Endodermal cell (in vitro differentiated cells): ENCODE data around the gene SPOCK1. TPM values are rescaled to one million over a fixed set of nuclear protein-coding genes. Genes with fewer than 3 reads are reported as not detected.

Experiments used
- DNase-seq: peaks from one replicate; pipeline ENCODE4 v3.0.0-alpha.2; 2017
- H3K27ac ChIP-seq: 2 replicates; pipeline ENCODE4 v1.5.1; 2013; ENCODE audit warnings: mild to moderate bottlenecking, low read depth, low read length, moderate library complexity
- H3K27me3 ChIP-seq: 2 replicates; pipeline ENCODE4 v1.6.1; 2013; ENCODE audit warnings: mild to moderate bottlenecking, low read length, moderate library complexity; ENCODE audit not compliant: insufficient read depth, control insufficient read depth, poor library complexity, severe bottlenecking
- H3K36me3 ChIP-seq: 2 replicates; pipeline ENCODE4 v1.7.0; 2013; ENCODE audit warnings: mild to moderate bottlenecking, low read length, moderate library complexity; ENCODE audit not compliant: control insufficient read depth, insufficient read depth
- H3K4me1 ChIP-seq: one replicate; pipeline ENCODE4 v1.7.0; 2013; ENCODE audit warnings: low read length; ENCODE audit not compliant: control insufficient read depth, insufficient read depth
- H3K4me3 ChIP-seq: 2 replicates; pipeline ENCODE4 v1.5.1; 2013; ENCODE audit warnings: mild to moderate bottlenecking, low read length, moderate library complexity
- H3K9ac ChIP-seq: 2 replicates; pipeline ENCODE4 v1.6.1; 2013; ENCODE audit warnings: mild to moderate bottlenecking, low read length, moderate library complexity; ENCODE audit not compliant: poor library complexity, severe bottlenecking; ENCODE audit errors: extremely low read depth
- H3K9me3 ChIP-seq: 2 replicates; pipeline ENCODE4 v1.6.1; 2013; ENCODE audit warnings: mild to moderate bottlenecking, low read length, moderate library complexity; ENCODE audit not compliant: control insufficient read depth
- H3K27ac Mint-ChIP-seq: 2 replicates; pipeline ENCODE4 v1.8.0; 2020; ENCODE audit warnings: mixed read lengths
- H3K27me3 Mint-ChIP-seq: 2 replicates; pipeline ENCODE4 v1.8.0; 2021; ENCODE audit warnings: mild to moderate bottlenecking, mixed read lengths; ENCODE audit not compliant: insufficient read depth
- H3K36me3 Mint-ChIP-seq: 2 replicates; pipeline ENCODE4 v1.8.0; 2020; ENCODE audit warnings: low read depth, mixed read lengths
- H3K4me1 Mint-ChIP-seq: 2 replicates; pipeline ENCODE4 v1.8.0; 2020; ENCODE audit warnings: mixed read lengths
- H3K4me3 Mint-ChIP-seq: 2 replicates; pipeline ENCODE4 v1.8.0; 2020; ENCODE audit warnings: mild to moderate bottlenecking, moderate library complexity, mixed read lengths
- H3K9me3 Mint-ChIP-seq: 2 replicates; pipeline ENCODE4 v1.8.0; 2020; ENCODE audit warnings: mild to moderate bottlenecking, mixed read lengths
- CTCF ChIP-seq: fragments of 200-600 bp; sonication (generic); conservative IDR thresholded peaks from 2 replicates; pipeline ENCODE4 v1.5.0; 2021; ENCODE audit warnings: antibody characterized with exemption, mild to moderate bottlenecking
- WGBS, 2 experiments: methylation state at CpG; one replicate each; pipeline versions ENCODE4 v1.1.5 to v1.1.7; 2013; ENCODE audit warnings: missing lambda C conversion rate in 2 of 2, mixed read lengths in 1 of 2; ENCODE audit not compliant: insufficient coverage in 1 of 2, insufficient read length in 1 of 2; 5-methylcytosine and 5-hydroxymethylcytosine counted together
- total RNA-seq, 2 donors: library from RNA; stranded (reverse); fragmentation: NEBNext Ultra II Directional in 1 of 2; extraction: Animal tissue kit (Norgen Biotek cat#: 25700) in 1 of 2; gene quantifications; 2 replicates in 1 of 2; 3 replicates in 1 of 2; pipeline ENCODE4 v1.2.1, GENCODE V29; 2021

SPOCK1 gene
- total RNA-seq, 2 donors from 2014 or later = 25.8 to 39.8 TPM

- Mint-ChIP-seq H3K4me3 (no peak overlapping the region), H3K27ac (no peak overlapping the region), H3K36me3 (no peaks in the 10 kb centered on the region), H3K27me3 (no peaks in the 10 kb centered on the region), H3K4me1 (peaks cover 1% of the 10 kb centered on the region), H3K9me3 (no peaks in the 10 kb centered on the region)
- Histone ChIP-seq H3K36me3 (no peaks in the 10 kb centered on the region), H3K9ac (no peak overlapping the region), H3K27me3 (no peaks in the 10 kb centered on the region), H3K4me1 (peaks cover 4% of the 10 kb centered on the region), H3K9me3 (no peaks in the 10 kb centered on the region), H3K4me3 (no peak overlapping the region), H3K27ac (no peak overlapping the region)
- no peak for DNase-seq
- no peak for TF ChIP-seq CTCF
- 87 to 100% methylated on average over 1 to 5 of the region's 5 CpGs for WGBS, 2 experiments
These were observed 96.5 kb downstream of the SPOCK1 start for GRCh38 chr5:137402436-137403187.

GRCh38 chr5:137401946-137402345 is 97.2 kb downstream of the SPOCK1 start:
- Histone ChIP-seq H3K4me3 (no peak overlapping the region), H3K9ac (no peak overlapping the region), H3K4me1 (peaks cover 2% of the 10 kb centered on the region), H3K27ac (no peak overlapping the region), H3K36me3 (no peaks in the 10 kb centered on the region), H3K9me3 (no peaks in the 10 kb centered on the region), H3K27me3 (no peaks in the 10 kb centered on the region)
- no peak for TF ChIP-seq CTCF
- H3K27me3 Mint-ChIP-seq = no peaks in the 10 kb centered on the region
- no peaks in the 10 kb centered on the region for H3K4me1 Mint-ChIP-seq
- 70 to 86% methylated on average over 1 to 2 of the region's 2 CpGs for WGBS, 2 experiments
- DNase-seq = no peak
- no peaks in the 10 kb centered on the region for H3K36me3 Mint-ChIP-seq
- H3K9me3 Mint-ChIP-seq = no peaks in the 10 kb centered on the region
- H3K27ac Mint-ChIP-seq = no peak overlapping the region
- H3K4me3 Mint-ChIP-seq = no peak overlapping the region

GRCh38 chr5:137400571-137400970 is 98.6 kb downstream of the SPOCK1 start:
- Mint-ChIP-seq H3K4me1 (no peaks in the 10 kb centered on the region), H3K4me3 (no peak overlapping the region)
- WGBS, 2 experiments = 82 to 90% methylated on average over 2 to 5 of the region's 5 CpGs

More at GRCh38 chr5:137400571-137400970, 98.6 kb downstream of the SPOCK1 start:
- Mint-ChIP-seq H3K9me3 (no peaks in the 10 kb centered on the region), H3K36me3 (no peaks in the 10 kb centered on the region), H3K27ac (no peak overlapping the region), H3K27me3 (peaks cover 4% of the 10 kb centered on the region)
- no peak overlapping the region for H3K4me3 ChIP-seq
- H3K27me3 ChIP-seq = peaks cover 4% of the 10 kb centered on the region
- H3K27ac ChIP-seq = no peak overlapping the region
- no peak for DNase-seq
- no peaks in the 10 kb centered on the region for H3K9me3 ChIP-seq
- H3K9ac ChIP-seq = no peak overlapping the region
- H3K4me1 ChIP-seq = no peaks in the 10 kb centered on the region
- TF ChIP-seq CTCF = no peak
- no peaks in the 10 kb centered on the region for H3K36me3 ChIP-seq
